Mucosa of stomach (tissue), 1 donor: ENCODE data around the gene LGALS3BP.
A peak's percentile ranks its signal among the peaks of the same experiment; 100 is the strongest.

Source experiments
- H3K27me3 ChIP-seq: one replicate; pipeline ENCODE4 v1.7.0; 2013; ENCODE audit warnings: mild to moderate bottlenecking, low read length; ENCODE audit not compliant: control insufficient read depth, insufficient read depth
- H3K36me3 ChIP-seq: one replicate; pipeline ENCODE4 v1.7.0; 2013; ENCODE audit warnings: low read length; ENCODE audit not compliant: control insufficient read depth, insufficient read depth
- H3K4me1 ChIP-seq: one replicate; pipeline ENCODE4 v1.7.0; 2013; ENCODE audit warnings: mild to moderate bottlenecking, low read length; ENCODE audit not compliant: control insufficient read depth, insufficient read depth
- H3K4me3 ChIP-seq: one replicate; pipeline ENCODE4 v1.7.0; 2013; ENCODE audit warnings: low read length
- H3K9ac ChIP-seq: one replicate; pipeline ENCODE4 v1.7.0; 2013; ENCODE audit warnings: mild to moderate bottlenecking, low read length, moderate library complexity
- H3K9me3 ChIP-seq: one replicate; pipeline ENCODE4 v1.7.0; 2013; ENCODE audit warnings: mild to moderate bottlenecking, low read length, moderate library complexity; ENCODE audit not compliant: control insufficient read depth
- donor health status: Pancreatic carcinoma.

LGALS3BP gene

GRCh38 chr17:78959803-78960202, 19.9 kb downstream of the LGALS3BP start:
- Histone ChIP-seq H3K9ac (no peak overlapping the region), H3K36me3 (no peaks in the 10 kb centered on the region), H3K9me3 (no peaks in the 10 kb centered on the region), H3K4me1 (peaks cover 44% of the 10 kb centered on the region), H3K4me3 (no peak overlapping the region), H3K27me3 (no peaks in the 10 kb centered on the region)

DNA sequence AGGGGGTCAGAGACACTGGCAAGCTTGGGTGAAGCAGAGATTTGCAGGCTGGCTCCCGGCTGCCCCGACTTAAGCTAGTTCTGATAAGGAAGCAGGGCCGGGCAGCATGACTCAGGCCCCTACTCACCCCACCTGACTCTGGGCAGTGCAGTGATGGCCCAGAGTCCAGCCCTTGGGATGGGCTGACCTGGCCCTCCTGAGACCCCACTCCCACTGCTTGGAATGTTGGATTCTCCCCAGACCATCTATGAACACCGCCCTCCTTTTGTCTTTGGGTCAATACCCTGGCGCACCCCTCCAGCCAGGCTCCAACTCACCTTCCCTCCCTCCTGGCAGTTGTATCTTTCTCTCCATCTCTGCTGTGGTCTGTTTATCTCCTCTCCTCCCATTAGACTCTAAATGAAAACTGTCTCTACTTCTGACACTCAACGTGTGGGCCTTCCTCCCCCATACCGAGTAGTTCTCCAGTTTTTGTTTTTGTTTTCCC, 21.0 kb downstream of the LGALS3BP start:
- Histone ChIP-seq H3K4me1 (peaks cover 44% of the 10 kb centered on the region), H3K4me3 (no peak overlapping the region), H3K36me3 (no peaks in the 10 kb centered on the region), H3K9me3 (no peaks in the 10 kb centered on the region), H3K9ac (peak overlapping the region; percentile 72), H3K27me3 (no peaks in the 10 kb centered on the region)

- Histone ChIP-seq H3K9ac (no peak overlapping the region), H3K4me1 (peaks cover 40% of the 10 kb centered on the region), H3K9me3 (no peaks in the 10 kb centered on the region), H3K36me3 (no peaks in the 10 kb centered on the region), H3K27me3 (no peaks in the 10 kb centered on the region), H3K4me3 (no peak overlapping the region)
These were observed 22.6 kb downstream of the LGALS3BP start for GRCh38 chr17:78957128-78957527.

DNA sequence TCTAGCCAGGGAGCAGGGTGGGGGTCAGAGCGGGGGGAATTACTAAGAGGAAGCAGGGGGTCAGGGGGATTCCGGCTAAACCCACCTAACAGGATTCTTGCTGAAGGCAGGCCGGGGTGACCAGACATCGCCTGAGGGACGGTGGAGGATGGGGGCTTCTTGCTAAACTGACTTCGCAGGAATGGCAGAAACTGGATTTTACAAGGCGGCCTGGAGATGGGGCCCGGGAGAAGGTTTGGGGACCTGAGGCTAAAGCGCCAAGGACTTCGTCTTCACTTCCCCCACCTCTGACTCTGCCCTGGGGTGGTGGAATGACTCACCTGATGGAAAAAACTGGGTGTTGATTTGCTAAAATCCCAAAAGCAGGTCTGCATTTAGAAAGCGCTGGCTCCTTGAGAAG, 23.5 kb downstream of the LGALS3BP start:
- Histone ChIP-seq H3K27me3 (no peaks in the 10 kb centered on the region), H3K9ac (no peak overlapping the region), H3K4me3 (no peak overlapping the region), H3K4me1 (peaks cover 38% of the 10 kb centered on the region), H3K36me3 (no peaks in the 10 kb centered on the region), H3K9me3 (no peaks in the 10 kb centered on the region)

DNA sequence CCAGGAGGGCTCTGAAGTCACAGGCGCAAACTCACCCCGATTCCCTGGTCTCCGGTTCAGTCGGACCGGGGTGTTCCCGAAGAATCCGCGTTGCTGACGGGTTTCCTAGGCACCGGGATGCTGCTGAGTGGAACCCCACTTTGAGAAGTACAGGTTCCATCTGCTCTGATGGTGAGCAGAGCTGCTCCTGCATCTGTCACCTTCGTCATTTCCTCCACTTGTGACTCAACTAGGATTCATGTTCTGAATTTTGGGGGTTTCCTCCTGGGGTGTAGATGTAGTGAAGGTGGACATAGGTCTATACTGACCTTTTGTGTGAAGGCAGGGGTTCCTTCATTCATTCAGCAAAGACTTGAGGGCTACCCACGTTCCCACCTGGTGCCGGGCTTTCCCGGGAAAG, 25.0 kb downstream of the LGALS3BP start:
- Histone ChIP-seq H3K4me1 (peaks cover 30% of the 10 kb centered on the region), H3K9ac (no peak overlapping the region), H3K4me3 (no peak overlapping the region), H3K27me3 (no peaks in the 10 kb centered on the region), H3K9me3 (peaks cover 9% of the 10 kb centered on the region), H3K36me3 (no peaks in the 10 kb centered on the region)

DNA sequence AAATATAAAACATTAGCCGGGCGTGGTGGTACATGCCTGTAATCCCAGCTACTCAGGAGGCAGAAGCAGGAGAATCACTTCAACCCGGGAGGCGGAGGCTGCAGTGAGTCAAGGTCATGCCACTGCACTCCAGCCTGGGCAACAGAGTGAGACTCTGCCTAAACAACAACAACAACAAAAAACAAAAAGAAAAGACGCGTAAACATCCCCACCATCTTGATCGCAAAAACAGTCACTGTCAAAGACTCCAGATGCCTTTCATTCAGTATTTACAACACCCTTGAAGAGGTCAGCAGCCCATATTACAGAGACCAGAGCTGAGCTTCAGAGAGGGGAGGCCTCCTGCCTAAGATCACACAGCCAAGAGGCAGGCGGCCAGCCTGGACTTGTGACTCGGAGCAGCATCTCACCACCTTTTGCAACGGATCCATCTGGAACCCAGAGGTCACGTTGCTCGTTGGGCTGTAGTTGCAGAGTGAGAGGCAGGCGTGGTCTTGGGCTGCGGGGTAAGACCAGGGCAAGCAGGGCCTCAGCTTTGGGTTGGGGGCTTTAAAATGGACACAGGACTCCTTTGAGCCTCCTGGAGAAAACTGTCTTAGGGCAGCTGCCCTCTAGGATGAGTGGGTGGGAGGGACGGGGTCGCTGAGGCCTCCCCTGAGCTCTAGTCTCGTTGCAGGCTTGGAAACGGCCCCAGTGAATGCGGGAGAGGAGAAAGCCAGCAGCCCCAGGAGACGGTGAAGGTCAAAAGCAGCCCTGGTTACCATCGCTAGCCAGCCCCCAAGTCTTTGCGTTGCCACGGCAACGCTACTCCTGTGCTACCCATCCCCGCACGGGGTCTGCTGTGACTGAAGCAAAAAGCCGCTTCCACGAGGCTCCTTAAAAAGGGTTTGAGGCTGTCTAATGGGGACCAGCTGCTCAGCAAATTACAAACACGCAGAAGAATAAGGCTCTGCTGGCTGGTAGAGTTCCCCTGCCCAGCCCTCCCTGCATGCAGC, 26.1 kb downstream of the LGALS3BP start:
- no peak overlapping the region for H3K4me3 ChIP-seq
- peaks cover 9% of the 10 kb centered on the region for H3K9me3 ChIP-seq
- H3K27me3 ChIP-seq = no peaks in the 10 kb centered on the region
- H3K36me3 ChIP-seq = no peaks in the 10 kb centered on the region
- H3K4me1 ChIP-seq = peaks cover 22% of the 10 kb centered on the region
- no peak overlapping the region for H3K9ac ChIP-seq

GRCh38 chr17:78952706-78953105, 27.0 kb downstream of the LGALS3BP start:
- Histone ChIP-seq H3K9me3 (peaks cover 9% of the 10 kb centered on the region), H3K36me3 (no peaks in the 10 kb centered on the region), H3K4me3 (no peak overlapping the region), H3K9ac (peak overlapping the region; percentile 66), H3K27me3 (no peaks in the 10 kb centered on the region), H3K4me1 (peaks cover 23% of the 10 kb centered on the region)

- Histone ChIP-seq H3K9ac (peak overlapping the region; percentile 66), H3K4me3 (no peak overlapping the region), H3K9me3 (peaks cover 9% of the 10 kb centered on the region), H3K4me1 (peaks cover 29% of the 10 kb centered on the region), H3K36me3 (no peaks in the 10 kb centered on the region), H3K27me3 (no peaks in the 10 kb centered on the region)
These were observed 27.7 kb downstream of the LGALS3BP start for GRCh38 chr17:78951967-78952551.

DNA sequence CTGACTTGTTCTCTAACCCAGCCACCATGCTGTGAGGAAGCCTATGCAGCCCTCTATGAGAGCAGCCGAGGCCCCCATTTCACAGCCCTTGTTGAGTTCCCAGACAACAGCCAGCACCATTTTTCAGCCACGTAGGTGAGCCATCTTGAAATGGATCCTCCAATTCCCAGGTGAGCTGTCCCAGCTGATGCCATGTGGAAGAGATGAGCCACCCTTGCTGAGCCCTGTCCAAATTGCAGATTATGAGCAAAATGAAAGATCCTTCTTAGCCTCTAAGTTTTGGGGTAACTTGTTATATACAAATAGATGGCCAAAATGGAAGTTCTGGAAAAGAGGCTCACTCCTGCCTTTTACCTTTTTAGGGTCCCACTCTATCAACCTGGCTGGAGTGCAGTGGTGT, 28.9 kb downstream of the LGALS3BP start:
- peaks cover 9% of the 10 kb centered on the region for H3K9me3 ChIP-seq
- H3K9ac ChIP-seq = no peak overlapping the region
- H3K4me1 ChIP-seq = peaks cover 38% of the 10 kb centered on the region
- H3K27me3 ChIP-seq = no peaks in the 10 kb centered on the region
- no peaks in the 10 kb centered on the region for H3K36me3 ChIP-seq
- H3K4me3 ChIP-seq = no peak overlapping the region

DNA sequence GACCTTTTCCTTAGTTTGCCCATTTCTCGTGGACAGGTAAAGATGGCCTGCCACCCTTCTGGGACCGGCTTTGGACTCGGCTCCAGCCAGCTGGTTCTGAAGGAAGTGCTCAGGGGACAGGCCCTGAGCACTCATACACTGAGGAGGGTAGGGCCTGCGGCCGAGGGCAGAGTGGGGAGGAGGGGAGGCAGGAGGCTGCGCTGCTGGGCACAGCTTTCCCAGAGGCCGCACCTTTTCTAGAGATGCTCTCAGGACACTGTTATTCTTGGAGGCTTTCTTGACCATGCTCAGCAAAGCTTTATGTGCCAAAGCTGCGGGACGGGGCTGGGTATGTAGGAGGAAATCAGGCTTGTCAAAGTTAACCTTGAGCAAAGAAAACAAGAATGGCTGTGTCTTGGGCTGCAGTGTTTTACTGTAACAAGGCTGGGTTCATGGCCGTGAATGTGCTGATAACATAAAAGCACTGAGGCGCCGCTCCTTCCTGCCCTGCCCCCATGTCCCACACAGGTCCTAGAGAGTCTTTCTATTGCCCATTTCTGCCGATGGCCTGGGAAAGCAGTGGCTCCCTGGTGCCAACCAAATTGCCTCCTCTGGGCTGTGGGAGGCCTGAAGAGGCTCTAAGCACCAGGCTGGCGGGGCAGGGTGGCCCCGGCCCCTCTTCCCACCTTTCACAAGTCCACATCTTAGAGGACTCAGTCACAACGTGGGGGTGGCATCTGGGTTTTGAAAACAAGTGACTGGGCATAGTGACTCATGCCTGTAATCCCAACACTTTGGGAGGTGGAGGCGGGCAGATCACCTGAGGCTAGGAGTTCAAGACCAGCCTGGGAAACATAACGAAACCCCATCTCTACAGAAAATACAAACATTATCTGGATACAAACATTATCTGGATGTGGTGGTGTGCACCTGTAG, 32.2 kb downstream of the LGALS3BP start:
- Histone ChIP-seq H3K27me3 (no peaks in the 10 kb centered on the region), H3K9me3 (peaks cover 9% of the 10 kb centered on the region), H3K4me1 (peaks cover 33% of the 10 kb centered on the region), H3K9ac (peak overlapping the region; percentile 0), H3K36me3 (no peaks in the 10 kb centered on the region), H3K4me3 (no peak overlapping the region)

- H3K9me3 ChIP-seq = peaks cover 9% of the 10 kb centered on the region
- no peak overlapping the region for H3K9ac ChIP-seq
- no peak overlapping the region for H3K4me3 ChIP-seq
- no peaks in the 10 kb centered on the region for H3K27me3 ChIP-seq
- H3K36me3 ChIP-seq = no peaks in the 10 kb centered on the region
- peaks cover 24% of the 10 kb centered on the region for H3K4me1 ChIP-seq
These were observed 33.1 kb downstream of the LGALS3BP start for GRCh38 chr17:78946631-78947030.
